ENCODE data around the gene YEATS4. TPM values are rescaled to one million over a fixed set of nuclear protein-coding genes. Genes with fewer than 3 reads are reported as not detected.

The YEATS4 gene
- polyA plus RNA-seq, 3 donors: 6.6 to 20.9 (median 16.0) TPM

GRCh38 chr12:69331909-69332684 is 27.4 kb upstream of the YEATS4 start:
- Histone ChIP-seq H2AFZ (ENCODE audit: insufficient read depth, low read depth, low read length, poor library complexity, severe bottlenecking) (peak overlapping the region; percentile 77), H3K9ac (ENCODE audit: insufficient read depth, low read length, poor library complexity, severe bottlenecking) (peak overlapping the region; percentile 84), H3K4me3 (replicated peaks in 1 of 3; ENCODE audit: low read depth in 2 of 3, low read length in 3 of 3) (peak overlapping the region; percentile 65 to 98 (median 93)), H3K79me2 (ENCODE audit: insufficient read depth, low read length) (peaks cover 97% of the 10 kb centered on the region), H3K36me3 (replicated peaks in 1 of 2; ENCODE audit: control insufficient read depth in 1 of 2, insufficient read depth in 2 of 2, low read length in 2 of 2) (no peaks in the 10 kb centered on the region), H3K27me3 (ENCODE audit: control insufficient read depth in 2 of 2, insufficient read depth in 2 of 2, low read length in 2 of 2) (no peaks in the 10 kb centered on the region), H4K20me1 (ENCODE audit: insufficient read depth, low read length) (no peaks in the 10 kb centered on the region), H3K4me2 (replicated peaks; ENCODE audit: extremely low read depth, low read length, poor library complexity, severe bottlenecking) (peak overlapping the region; percentile 95), H3K27ac (ENCODE audit: low read depth in 1 of 2, low read length in 2 of 2) (peak overlapping the region; percentile 89 to 98), H3K9me3 (replicated peaks in 1 of 2; ENCODE audit: control insufficient read depth in 1 of 2, insufficient read depth in 1 of 2, low read length in 2 of 2) (no peaks in the 10 kb centered on the region), H3K4me1 (ENCODE audit: control insufficient read depth in 1 of 2, insufficient read depth in 2 of 2, low read length in 2 of 2) (peaks cover 81 to 99% of the 10 kb centered on the region in 2 donors)
- 20% methylated on average over 17 of the region's 20 CpGs for WGBS (ENCODE audit: insufficient coverage)
- H3K4me3 Mint-ChIP-seq: peak overlapping the region; percentile 84 to 93
- H3K36me3 Mint-ChIP-seq: no peaks in the 10 kb centered on the region
- intact Hi-C loops (cut with micrococcal nuclease): no loop called here
- H3K9me3 Mint-ChIP-seq: no peaks in the 10 kb centered on the region
- H3K27ac Mint-ChIP-seq: peak overlapping the region; percentile 92 to 99 (median 98)
- DNase-seq: no peak
- no peak for TF ChIP-seq CTCF (IDR thresholded peaks at IDR 0.05)
- H3K27me3 Mint-ChIP-seq (ENCODE audit: low read depth in 3 of 3): no peaks in the 10 kb centered on the region
- H3K4me1 Mint-ChIP-seq: peaks cover 78% of the 10 kb centered on the region

DNA sequence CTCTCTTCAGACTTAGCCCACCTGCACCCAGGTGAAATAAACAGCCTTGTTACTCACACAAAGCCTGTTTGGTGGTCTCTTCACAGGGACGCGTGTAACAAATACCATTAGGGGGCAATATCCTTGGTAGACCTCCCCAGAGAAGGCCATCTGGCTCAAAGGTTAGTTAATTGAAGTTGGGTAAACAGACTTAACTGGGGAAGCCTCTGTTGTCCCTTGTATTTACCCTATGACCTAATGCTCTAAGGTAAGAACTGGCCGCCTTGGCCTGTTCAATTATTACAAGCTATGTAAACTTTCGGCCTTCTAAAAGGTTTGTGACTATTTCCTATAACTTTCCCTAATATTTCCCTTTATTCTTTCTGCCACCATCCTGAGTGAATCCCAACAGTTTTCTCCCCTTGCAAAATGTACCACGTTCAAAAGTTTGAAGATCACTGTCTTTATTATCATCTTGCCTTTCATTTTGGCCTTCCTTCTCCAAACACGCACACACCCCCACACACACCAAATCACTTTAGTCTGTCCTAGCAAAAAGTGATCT is 26.7 kb upstream of the YEATS4 start:
- Mint-ChIP-seq H3K36me3 (no peaks in the 10 kb centered on the region), H3K4me3 (peak overlapping the region in 1 of 2 donors; percentile 18), H3K9me3 (no peaks in the 10 kb centered on the region), H3K4me1 (peaks cover 78% of the 10 kb centered on the region), H3K27me3 (ENCODE audit: low read depth in 3 of 3) (no peaks in the 10 kb centered on the region), H3K27ac (peak overlapping the region; percentile 92 to 99 (median 98))
- Histone ChIP-seq H3K9me3 (replicated peaks in 1 of 2; ENCODE audit: control insufficient read depth in 1 of 2, insufficient read depth in 1 of 2, low read length in 2 of 2) (no peaks in the 10 kb centered on the region), H3K4me2 (replicated peaks; ENCODE audit: extremely low read depth, low read length, poor library complexity, severe bottlenecking) (peak overlapping the region; percentile 32), H3K4me3 (replicated peaks in 1 of 3; ENCODE audit: low read depth in 2 of 3, low read length in 3 of 3) (peak overlapping the region in 1 of 3 experiments; percentile 39), H3K9ac (ENCODE audit: insufficient read depth, low read length, poor library complexity, severe bottlenecking) (no peak overlapping the region), H3K36me3 (replicated peaks in 1 of 2; ENCODE audit: control insufficient read depth in 1 of 2, insufficient read depth in 2 of 2, low read length in 2 of 2) (no peaks in the 10 kb centered on the region), H2AFZ (ENCODE audit: insufficient read depth, low read depth, low read length, poor library complexity, severe bottlenecking) (no peak overlapping the region), H3K4me1 (ENCODE audit: control insufficient read depth in 1 of 2, insufficient read depth in 2 of 2, low read length in 2 of 2) (peaks cover 82 to 100% of the 10 kb centered on the region in 2 donors), H3K27me3 (ENCODE audit: control insufficient read depth in 2 of 2, insufficient read depth in 2 of 2, low read length in 2 of 2) (no peaks in the 10 kb centered on the region), H3K27ac (ENCODE audit: low read depth in 1 of 2, low read length in 2 of 2) (peak overlapping the region in 1 of 2 donors; percentile 98), H3K79me2 (ENCODE audit: insufficient read depth, low read length) (peaks cover 89% of the 10 kb centered on the region), H4K20me1 (ENCODE audit: insufficient read depth, low read length) (no peaks in the 10 kb centered on the region)
- intact Hi-C loops (cut with micrococcal nuclease): no loop called here
- no peak for TF ChIP-seq CTCF (IDR thresholded peaks at IDR 0.05)
- 92% methylated on average over 4 of the region's 6 CpGs for WGBS (ENCODE audit: insufficient coverage)
- no peak for DNase-seq
